ENCODE data around the gene MPIG6B.

Gene MPIG6B

GRCh38 chr6:31693535-31693934, 29.6 kb upstream of the MPIG6B start:
- no peak for TF ChIP-seq GLIS3 (CRISPR knock-in tag; IDR thresholded peaks at IDR 0.05)
- TF ChIP-seq, protein P1, sequence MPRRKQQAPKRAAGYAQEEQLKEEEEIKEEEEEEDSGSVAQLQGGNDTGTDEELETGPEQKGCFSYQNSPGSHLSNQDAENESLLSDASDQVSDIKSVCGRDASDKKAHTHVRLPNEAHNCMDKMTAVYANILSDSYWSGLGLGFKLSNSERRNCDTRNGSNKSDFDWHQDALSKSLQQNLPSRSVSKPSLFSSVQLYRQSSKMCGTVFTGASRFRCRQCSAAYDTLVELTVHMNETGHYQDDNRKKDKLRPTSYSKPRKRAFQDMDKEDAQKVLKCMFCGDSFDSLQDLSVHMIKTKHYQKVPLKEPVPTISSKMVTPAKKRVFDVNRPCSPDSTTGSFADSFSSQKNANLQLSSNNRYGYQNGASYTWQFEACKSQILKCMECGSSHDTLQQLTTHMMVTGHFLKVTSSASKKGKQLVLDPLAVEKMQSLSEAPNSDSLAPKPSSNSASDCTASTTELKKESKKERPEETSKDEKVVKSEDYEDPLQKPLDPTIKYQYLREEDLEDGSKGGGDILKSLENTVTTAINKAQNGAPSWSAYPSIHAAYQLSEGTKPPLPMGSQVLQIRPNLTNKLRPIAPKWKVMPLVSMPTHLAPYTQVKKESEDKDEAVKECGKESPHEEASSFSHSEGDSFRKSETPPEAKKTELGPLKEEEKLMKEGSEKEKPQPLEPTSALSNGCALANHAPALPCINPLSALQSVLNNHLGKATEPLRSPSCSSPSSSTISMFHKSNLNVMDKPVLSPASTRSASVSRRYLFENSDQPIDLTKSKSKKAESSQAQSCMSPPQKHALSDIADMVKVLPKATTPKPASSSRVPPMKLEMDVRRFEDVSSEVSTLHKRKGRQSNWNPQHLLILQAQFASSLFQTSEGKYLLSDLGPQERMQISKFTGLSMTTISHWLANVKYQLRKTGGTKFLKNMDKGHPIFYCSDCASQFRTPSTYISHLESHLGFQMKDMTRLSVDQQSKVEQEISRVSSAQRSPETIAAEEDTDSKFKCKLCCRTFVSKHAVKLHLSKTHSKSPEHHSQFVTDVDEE (CRISPR knock-in tag; IDR thresholded peaks at IDR 0.05): no peak
- no peak for TF ChIP-seq ZNF70 (CRISPR knock-in tag; IDR thresholded peaks at IDR 0.05)
- TF ChIP-seq ESRRG (CRISPR knock-in tag; IDR thresholded peaks at IDR 0.05): no peak
- TF ChIP-seq ISL1 (CRISPR knock-in tag; IDR thresholded peaks at IDR 0.05): no peak
- no peak for TF ChIP-seq SNAI2 (CRISPR knock-in tag; IDR thresholded peaks at IDR 0.05)
- TF ChIP-seq RARB (CRISPR knock-in tag; IDR thresholded peaks at IDR 0.05): no peak
- TF ChIP-seq ZFP30 (CRISPR knock-in tag; IDR thresholded peaks at IDR 0.05): no peak
- no peak for TF ChIP-seq BACH2 (CRISPR knock-in tag; IDR thresholded peaks at IDR 0.05; ENCODE audit: borderline replicate concordance)
- no peak for TF ChIP-seq ZNF8 (CRISPR knock-in tag; IDR thresholded peaks at IDR 0.05)
- TF ChIP-seq ARNTL (CRISPR knock-in tag; IDR thresholded peaks at IDR 0.05; ENCODE audit: borderline replicate concordance, low read depth): no peak
- TF ChIP-seq TCF4 (CRISPR knock-in tag; IDR thresholded peaks at IDR 0.05; ENCODE audit: borderline replicate concordance): no peak
- no peak for ATAC-seq

DNA sequence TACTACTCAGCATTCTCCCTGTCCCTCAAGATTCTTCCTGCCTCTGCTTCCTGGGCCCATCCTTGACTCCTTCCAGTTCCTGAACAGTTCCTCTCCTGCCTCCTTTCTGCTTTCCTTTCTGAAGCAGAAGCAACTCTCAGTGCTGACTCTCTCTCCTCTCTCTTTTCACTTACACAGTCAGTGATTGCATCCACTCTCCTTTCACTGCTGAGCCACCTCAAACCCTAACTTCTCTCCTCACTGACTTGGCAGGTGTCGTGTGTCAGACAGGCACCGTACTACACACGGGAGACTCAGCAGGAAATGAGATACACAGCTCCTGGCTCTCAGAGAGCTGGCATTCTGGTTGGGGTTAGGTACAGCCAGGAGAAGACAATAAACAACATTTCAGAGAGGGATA, 25.6 kb upstream of the MPIG6B start:
- TF ChIP-seq ZFP30 (CRISPR knock-in tag; IDR thresholded peaks at IDR 0.05) (no peak), PPARA (CRISPR knock-in tag; IDR thresholded peaks at IDR 0.05; ENCODE audit: borderline replicate concordance) (no peak), ARNTL (CRISPR knock-in tag; IDR thresholded peaks at IDR 0.05; ENCODE audit: borderline replicate concordance, low read depth) (no peak), GLIS3 (CRISPR knock-in tag; IDR thresholded peaks at IDR 0.05) (no peak), SNAI2 (CRISPR knock-in tag; IDR thresholded peaks at IDR 0.05) (no peak), OSR1 (CRISPR knock-in tag; IDR thresholded peaks at IDR 0.05) (no peak), ZC3H10 (CRISPR knock-in tag; IDR thresholded peaks at IDR 0.05) (no peak), ZNF8 (CRISPR knock-in tag; IDR thresholded peaks at IDR 0.05) (no peak), CSDC2 (CRISPR knock-in tag; IDR thresholded peaks at IDR 0.05) (no peak), ESRRG (CRISPR knock-in tag; IDR thresholded peaks at IDR 0.05) (no peak), RARB (CRISPR knock-in tag; IDR thresholded peaks at IDR 0.05) (no peak), ZFP3 (CRISPR knock-in tag; IDR thresholded peaks at IDR 0.05) (no peak)
- TF ChIP-seq, protein P1 (CRISPR knock-in tag; IDR thresholded peaks at IDR 0.05): no peak
- TF ChIP-seq, protein P2, sequence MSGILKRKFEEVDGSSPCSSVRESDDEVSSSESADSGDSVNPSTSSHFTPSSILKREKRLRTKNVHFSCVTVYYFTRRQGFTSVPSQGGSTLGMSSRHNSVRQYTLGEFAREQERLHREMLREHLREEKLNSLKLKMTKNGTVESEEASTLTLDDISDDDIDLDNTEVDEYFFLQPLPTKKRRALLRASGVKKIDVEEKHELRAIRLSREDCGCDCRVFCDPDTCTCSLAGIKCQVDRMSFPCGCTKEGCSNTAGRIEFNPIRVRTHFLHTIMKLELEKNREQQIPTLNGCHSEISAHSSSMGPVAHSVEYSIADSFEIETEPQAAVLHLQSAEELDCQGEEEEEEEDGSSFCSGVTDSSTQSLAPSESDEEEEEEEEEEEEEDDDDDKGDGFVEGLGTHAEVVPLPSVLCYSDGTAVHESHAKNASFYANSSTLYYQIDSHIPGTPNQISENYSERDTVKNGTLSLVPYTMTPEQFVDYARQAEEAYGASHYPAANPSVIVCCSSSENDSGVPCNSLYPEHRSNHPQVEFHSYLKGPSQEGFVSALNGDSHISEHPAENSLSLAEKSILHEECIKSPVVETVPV (CRISPR knock-in tag; IDR thresholded peaks at IDR 0.05): no peak
- TF ChIP-seq, protein P3, sequence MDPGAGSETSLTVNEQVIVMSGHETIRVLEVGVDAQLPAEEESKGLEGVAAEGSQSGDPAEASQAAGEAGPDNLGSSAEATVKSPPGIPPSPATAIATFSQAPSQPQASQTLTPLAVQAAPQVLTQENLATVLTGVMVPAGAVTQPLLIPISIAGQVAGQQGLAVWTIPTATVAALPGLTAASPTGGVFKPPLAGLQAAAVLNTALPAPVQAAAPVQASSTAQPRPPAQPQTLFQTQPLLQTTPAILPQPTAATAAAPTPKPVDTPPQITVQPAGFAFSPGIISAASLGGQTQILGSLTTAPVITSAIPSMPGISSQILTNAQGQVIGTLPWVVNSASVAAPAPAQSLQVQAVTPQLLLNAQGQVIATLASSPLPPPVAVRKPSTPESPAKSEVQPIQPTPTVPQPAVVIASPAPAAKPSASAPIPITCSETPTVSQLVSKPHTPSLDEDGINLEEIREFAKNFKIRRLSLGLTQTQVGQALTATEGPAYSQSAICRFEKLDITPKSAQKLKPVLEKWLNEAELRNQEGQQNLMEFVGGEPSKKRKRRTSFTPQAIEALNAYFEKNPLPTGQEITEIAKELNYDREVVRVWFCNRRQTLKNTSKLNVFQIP (CRISPR knock-in tag; IDR thresholded peaks at IDR 0.05; ENCODE audit: borderline replicate concordance, low read depth): no peak
- ATAC-seq: no peak

GRCh38 chr6:31700740-31701401, 22.3 kb upstream of the MPIG6B start:
- no peak for ATAC-seq

More at GRCh38 chr6:31700740-31701401, 22.3 kb upstream of the MPIG6B start:
- TF ChIP-seq SNAI2 (CRISPR knock-in tag; IDR thresholded peaks at IDR 0.05) (no peak), CREB5 (CRISPR knock-in tag; IDR thresholded peaks at IDR 0.05; ENCODE audit: low read depth) (no peak), TOX (CRISPR knock-in tag; IDR thresholded peaks at IDR 0.05; ENCODE audit: borderline replicate concordance) (no peak), PPARA (CRISPR knock-in tag; IDR thresholded peaks at IDR 0.05; ENCODE audit: borderline replicate concordance) (no peak), ZFP3 (CRISPR knock-in tag; IDR thresholded peaks at IDR 0.05) (no peak), OSR1 (CRISPR knock-in tag; IDR thresholded peaks at IDR 0.05) (no peak), ISL1 (CRISPR knock-in tag; IDR thresholded peaks at IDR 0.05) (no peak), ZNF565 (CRISPR knock-in tag; conservative IDR thresholded peaks at IDR 0.05; ENCODE audit: low read depth) (no peak), ESRRG (CRISPR knock-in tag; IDR thresholded peaks at IDR 0.05) (no peak), BACH2 (CRISPR knock-in tag; IDR thresholded peaks at IDR 0.05; ENCODE audit: borderline replicate concordance) (no peak)
- TF ChIP-seq, protein P3 (CRISPR knock-in tag; IDR thresholded peaks at IDR 0.05; ENCODE audit: borderline replicate concordance, low read depth): no peak
- TF ChIP-seq, protein P2 (CRISPR knock-in tag; IDR thresholded peaks at IDR 0.05): no peak
